B cell (primary cell): ENCODE data around the gene MATR3. TPM values are rescaled to one million over a fixed set of nuclear protein-coding genes. Genes with fewer than 3 reads are reported as not detected.

Source experiments
- ATAC-seq: fragments of 200-7000 bp; cut with Tn5 transposase; one replicate; pipeline ENCODE4 v1.10.0; 2021; ENCODE audit warnings: low read depth, mild to moderate bottlenecking, moderate number of reproducible peaks, moderate library complexity
- CTCF ChIA-PET: fragments of 350-600 bp; sonication (Branson Sonifier 250); formaldehyde crosslinking; loops from one replicate; lab custom pipeline; 2021; ENCODE audit warnings: antibody characterized with exemption, inconsistent platforms; lab: Charles Lee
- POLR2A ChIA-PET: fragments of 350-600 bp; sonication (Branson Sonifier 250); formaldehyde crosslinking; loops from one replicate; lab custom pipeline; 2021; ENCODE audit warnings: antibody characterized with exemption; lab: Charles Lee
- DNase-seq: peaks from one replicate; pipeline ENCODE4 v3.0.0; 2013
- H2AFZ ChIP-seq: 2 replicates; pipeline ENCODE4 v1.6.1; 2012; ENCODE audit warnings: mild to moderate bottlenecking, low read depth, low read length; ENCODE audit not compliant: insufficient read depth, poor library complexity, severe bottlenecking
- H3K27ac ChIP-seq, 2 donors: 1 replicate in 1 of 2; 2 replicates in 1 of 2; pipeline ENCODE4 v1.5.1; 2012 to 2013; ENCODE audit warnings: low read length in 2 of 2, mild to moderate bottlenecking in 2 of 2, moderate library complexity in 1 of 2
- H3K27me3 ChIP-seq, 4 experiments: fragments of 200-600 bp in 1 of 4; sonication (generic) in 1 of 4; replicated peaks in 1 of 4; 1 replicate in 2 of 4; 2 replicates in 2 of 4; pipeline versions ENCODE4 v1.6.1 to v1.7.0; 2013 to 2016; ENCODE audit warnings: low read length in 3 of 4, mild to moderate bottlenecking in 2 of 4, mixed read lengths in 1 of 4, moderate library complexity in 1 of 4; ENCODE audit not compliant: insufficient read depth in 4 of 4, control insufficient read depth in 3 of 4; ENCODE audit errors: control extremely low read depth in 1 of 4
- H3K36me3 ChIP-seq, 2 experiments: replicated peaks in 1 of 2; 1 replicate in 1 of 2; 2 replicates in 1 of 2; pipeline versions ENCODE4 v1.6.1 to v1.7.1; 2013; ENCODE audit warnings: low read length in 1 of 2; ENCODE audit not compliant: insufficient read depth in 2 of 2, control insufficient read depth in 1 of 2; ENCODE audit errors: control extremely low read depth in 1 of 2, extremely low read depth in 1 of 2
- H3K4me1 ChIP-seq, 2 donors: fragments of 200-600 bp in 1 of 2; sonication (generic) in 1 of 2; 1 replicate in 1 of 2; 2 replicates in 1 of 2; pipeline versions ENCODE4 v1.5.1 to v1.6.1; 2013 to 2017; ENCODE audit warnings: low read length in 2 of 2; ENCODE audit not compliant: control insufficient read depth in 2 of 2, insufficient read depth in 2 of 2
- H3K4me2 ChIP-seq: replicated peaks from 2 replicates; pipeline ENCODE3; 2012; ENCODE audit warnings: mild to moderate bottlenecking, low read depth, low read length; ENCODE audit not compliant: poor library complexity, severe bottlenecking
- H3K4me3 ChIP-seq, 5 experiments: fragments of 200-600 bp in 1 of 5; sonication (generic) in 1 of 5; 1 replicate in 3 of 5; 2 replicates in 2 of 5; pipeline versions ENCODE4 v1.5.1 to v1.7.0; 2011 to 2016; ENCODE audit warnings: low read length in 4 of 5, mild to moderate bottlenecking in 4 of 5, low read depth in 2 of 5, control low read depth in 1 of 5, moderate library complexity in 1 of 5; ENCODE audit not compliant: insufficient read depth in 1 of 5; ENCODE audit errors: control extremely low read depth in 1 of 5, extremely low read depth in 1 of 5
- H3K79me2 ChIP-seq: fragments of 200-600 bp; sonication (generic); one replicate; pipeline ENCODE4 v1.6.0; 2016; ENCODE audit warnings: low read length; ENCODE audit not compliant: control insufficient read depth, insufficient read depth
- H3K9ac ChIP-seq: fragments of 200-600 bp; sonication (generic); 2 replicates; pipeline ENCODE4 v1.6.1; 2017; ENCODE audit warnings: mild to moderate bottlenecking, low read length, moderate library complexity
- H3K9me3 ChIP-seq, 3 donors: one replicate each; pipeline versions ENCODE4 v1.6.1 to v1.7.1; 2013; ENCODE audit warnings: low read length in 2 of 3; ENCODE audit not compliant: control insufficient read depth in 2 of 3, insufficient read depth in 1 of 3; ENCODE audit errors: control extremely low read depth in 1 of 3
- H4K20me1 ChIP-seq: 2 replicates; pipeline ENCODE4 v1.6.0; 2012; ENCODE audit warnings: mild to moderate bottlenecking, low read length; ENCODE audit not compliant: insufficient read depth, control insufficient read depth, poor library complexity, severe bottlenecking
- H3K27ac Mint-ChIP-seq: one replicate; pipeline ENCODE4 v1.8.0; 2021; ENCODE audit warnings: mixed read lengths
- H3K27me3 Mint-ChIP-seq: one replicate; pipeline ENCODE4 v1.8.0; 2021; ENCODE audit warnings: mixed read lengths
- H3K4me1 Mint-ChIP-seq: one replicate; pipeline ENCODE4 v1.8.0; 2021; ENCODE audit warnings: mixed read lengths
- H3K4me3 Mint-ChIP-seq: one replicate; pipeline ENCODE4 v1.8.0; 2021; ENCODE audit warnings: mixed read lengths
- H3K9me3 Mint-ChIP-seq: one replicate; pipeline ENCODE4 v1.8.0; 2022; ENCODE audit warnings: mixed read lengths; ENCODE audit not compliant: insufficient read depth
- EZH2 ChIP-seq: IDR thresholded peaks from 2 replicates; pipeline ENCODE4 v1.6.1; 2012; ENCODE audit warnings: borderline replicate concordance, low read depth, mild to moderate bottlenecking, moderate library complexity, low read length; ENCODE audit not compliant: insufficient read depth, poor library complexity, severe bottlenecking
- WGBS: methylation state at CpG from one replicate; pipeline ENCODE4 v1.1.5; 2013; ENCODE audit warnings: missing lambda C conversion rate; ENCODE audit not compliant: insufficient coverage; 5-methylcytosine and 5-hydroxymethylcytosine counted together
- intact Hi-C: fragments of 100-400 bp; cut with micrococcal nuclease; formaldehyde crosslinking; loops from one replicate; pipeline ENCODE4 v1.10.0; 2022
- polyA plus RNA-seq: library from polyadenylated mRNA; depleted of rRNA; stranded (reverse); fragments of >200 nt; gene quantifications from 2 replicates; pipeline ENCODE4 v1.2.3, GENCODE V29; 2012
- total RNA-seq, 2 donors: library from RNA; stranded (reverse); fragments of 120-200 nt in 1 of 2; gene quantifications; 1 replicate in 1 of 2; 2 replicates in 1 of 2; pipeline versions ENCODE4 v1.2.3 to v1.2.4, GENCODE V29; 2013 to 2022
- TF ChIP-seq, protein P1 (sequence below): fragments of 200-600 bp; IDR thresholded peaks from one replicate; pipeline ENCODE4 v1.8.0; 2022; ENCODE audit warnings: antibody characterized with exemption, mild to moderate bottlenecking

Gene MATR3
- total and polyA plus RNA-seq, 2 donors (not counting 1 experiment from before 2014, with no cell fraction given), result 76.7 to 243 TPM

DNA sequence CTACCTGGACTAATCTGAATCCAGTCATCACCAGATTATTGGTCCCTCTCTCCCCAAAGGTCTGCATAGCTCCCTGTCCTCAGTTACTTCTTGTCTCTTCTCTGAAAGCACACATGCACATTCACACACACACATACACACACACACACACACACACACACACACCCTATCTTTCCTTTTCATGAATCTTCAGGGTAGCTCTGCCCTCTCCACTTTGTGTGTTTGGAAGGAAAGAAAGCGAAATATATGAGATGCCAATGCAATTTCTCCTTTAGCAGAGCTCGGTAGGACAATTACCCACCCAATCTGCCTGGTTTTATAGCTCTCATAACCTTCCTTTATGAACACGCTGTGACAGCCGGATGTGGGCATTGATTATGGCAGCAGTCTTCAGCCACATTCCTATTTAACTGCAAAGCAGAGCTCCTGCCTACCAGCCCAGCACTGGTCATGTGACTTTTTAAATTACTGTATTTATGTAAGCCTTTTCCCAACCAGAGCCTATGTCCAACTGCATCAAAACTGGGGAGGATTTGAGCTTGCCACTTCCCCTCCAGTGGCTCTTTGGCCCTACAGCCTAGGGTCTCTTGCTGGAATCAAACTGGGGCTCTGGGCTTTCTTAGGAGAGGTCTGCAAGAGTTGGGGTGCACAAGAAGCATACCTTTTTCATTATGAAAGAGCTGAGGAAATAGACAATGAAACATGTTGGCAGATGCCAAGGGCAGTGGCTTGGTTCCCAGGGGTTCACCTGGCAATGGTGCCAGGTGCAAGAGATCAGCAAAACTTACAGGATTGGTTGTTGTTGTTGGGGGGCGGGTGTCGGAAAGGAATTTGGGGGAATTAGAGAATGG, 20.8 kb upstream of the MATR3 start:
- no peaks in the 10 kb centered on the region for H3K9me3 Mint-ChIP-seq
- Histone ChIP-seq H3K4me3 (peak overlapping the region in 4 of 5 experiments; percentile 61 to 86 (median 75)), H3K9ac (peak overlapping the region; percentile 75), H3K36me3 (peaks cover 0 to 7% of the 10 kb centered on the region in 2 experiments), H3K79me2 (peaks cover 39% of the 10 kb centered on the region), H3K27ac (peak overlapping the region; percentile 62 to 74), H3K4me2 (peak overlapping the region; percentile 86), H3K9me3 (no peaks in the 10 kb centered on the region), H4K20me1 (no peaks in the 10 kb centered on the region), H3K27me3 (no peaks in the 10 kb centered on the region), H2AFZ (peak overlapping the region; percentile 93), H3K4me1 (peaks cover 38 to 54% of the 10 kb centered on the region in 2 donors)
- H3K27ac Mint-ChIP-seq, result peak overlapping the region; percentile 91
- ChIA-PET CTCF (interaction anchor here (0.8 to 1.7 kb wide), 5 partner anchors 21 to 131 kb away, joined by 3 to 6 read pairs (median 3); partner anchors contain the start of genes MATR3, PAIP2, SIL1 and SPATA24), POLR2A (interaction anchor here (0.7 to 2.9 kb wide), 3 partner anchors 22 to 697 kb away, joined by 3 to 34 read pairs (median 5); partner anchors contain the start of genes HSPA9 and MATR3)
- intact Hi-C loops, result loop anchor here (1.0 to 10.0 kb wide), 5 partner anchors 74 to 1520 kb away; partner anchors contain the start of genes HNRNPA0, KDM3B, SIL1 and UBE2D2
- H3K27me3 Mint-ChIP-seq, result no peaks in the 10 kb centered on the region
- 47% methylated on average over 4 of the region's 6 CpGs for WGBS
- ATAC-seq (no peak), DNase-seq (peak; percentile 32)
- H3K4me3 Mint-ChIP-seq, result peak overlapping the region; percentile 92
- peaks cover 54% of the 10 kb centered on the region for H3K4me1 Mint-ChIP-seq
- TF ChIP-seq, protein P1, sequence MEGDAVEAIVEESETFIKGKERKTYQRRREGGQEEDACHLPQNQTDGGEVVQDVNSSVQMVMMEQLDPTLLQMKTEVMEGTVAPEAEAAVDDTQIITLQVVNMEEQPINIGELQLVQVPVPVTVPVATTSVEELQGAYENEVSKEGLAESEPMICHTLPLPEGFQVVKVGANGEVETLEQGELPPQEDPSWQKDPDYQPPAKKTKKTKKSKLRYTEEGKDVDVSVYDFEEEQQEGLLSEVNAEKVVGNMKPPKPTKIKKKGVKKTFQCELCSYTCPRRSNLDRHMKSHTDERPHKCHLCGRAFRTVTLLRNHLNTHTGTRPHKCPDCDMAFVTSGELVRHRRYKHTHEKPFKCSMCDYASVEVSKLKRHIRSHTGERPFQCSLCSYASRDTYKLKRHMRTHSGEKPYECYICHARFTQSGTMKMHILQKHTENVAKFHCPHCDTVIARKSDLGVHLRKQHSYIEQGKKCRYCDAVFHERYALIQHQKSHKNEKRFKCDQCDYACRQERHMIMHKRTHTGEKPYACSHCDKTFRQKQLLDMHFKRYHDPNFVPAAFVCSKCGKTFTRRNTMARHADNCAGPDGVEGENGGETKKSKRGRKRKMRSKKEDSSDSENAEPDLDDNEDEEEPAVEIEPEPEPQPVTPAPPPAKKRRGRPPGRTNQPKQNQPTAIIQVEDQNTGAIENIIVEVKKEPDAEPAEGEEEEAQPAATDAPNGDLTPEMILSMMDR, result no peak
- no peak for TF ChIP-seq EZH2
